ENCODE measurements around the gene SFXN3.

SFXN3 gene

DNA sequence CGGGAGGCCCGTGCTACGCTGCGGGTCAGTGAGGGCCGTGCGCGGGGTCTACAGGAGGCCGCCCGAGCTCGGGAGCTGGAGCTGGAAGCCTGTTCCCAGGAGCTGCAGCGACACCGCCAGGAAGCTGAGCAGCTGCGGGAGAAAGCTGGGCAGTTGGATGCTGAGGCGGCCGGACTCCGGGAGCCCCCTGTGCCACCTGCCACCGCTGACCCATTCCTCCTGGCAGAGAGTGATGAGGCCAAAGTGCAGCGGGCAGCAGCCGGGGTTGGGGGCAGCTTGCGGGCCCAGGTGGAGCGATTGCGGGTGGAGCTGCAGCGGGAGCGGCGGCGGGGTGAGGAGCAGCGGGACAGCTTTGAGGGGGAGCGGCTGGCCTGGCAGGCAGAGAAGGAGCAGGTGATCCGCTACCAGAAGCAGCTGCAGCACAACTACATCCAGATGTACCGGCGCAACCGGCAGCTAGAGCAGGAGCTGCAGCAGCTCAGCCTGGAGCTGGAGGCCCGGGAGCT is 24.4 kb upstream of the SFXN3 start:
- no peak for TF ChIP-seq EZH2 (IDR thresholded peaks at IDR 0.05; ENCODE audit: borderline replicate concordance, low read depth, low read length, severe bottlenecking)
- TF ChIP-seq, protein P1, sequence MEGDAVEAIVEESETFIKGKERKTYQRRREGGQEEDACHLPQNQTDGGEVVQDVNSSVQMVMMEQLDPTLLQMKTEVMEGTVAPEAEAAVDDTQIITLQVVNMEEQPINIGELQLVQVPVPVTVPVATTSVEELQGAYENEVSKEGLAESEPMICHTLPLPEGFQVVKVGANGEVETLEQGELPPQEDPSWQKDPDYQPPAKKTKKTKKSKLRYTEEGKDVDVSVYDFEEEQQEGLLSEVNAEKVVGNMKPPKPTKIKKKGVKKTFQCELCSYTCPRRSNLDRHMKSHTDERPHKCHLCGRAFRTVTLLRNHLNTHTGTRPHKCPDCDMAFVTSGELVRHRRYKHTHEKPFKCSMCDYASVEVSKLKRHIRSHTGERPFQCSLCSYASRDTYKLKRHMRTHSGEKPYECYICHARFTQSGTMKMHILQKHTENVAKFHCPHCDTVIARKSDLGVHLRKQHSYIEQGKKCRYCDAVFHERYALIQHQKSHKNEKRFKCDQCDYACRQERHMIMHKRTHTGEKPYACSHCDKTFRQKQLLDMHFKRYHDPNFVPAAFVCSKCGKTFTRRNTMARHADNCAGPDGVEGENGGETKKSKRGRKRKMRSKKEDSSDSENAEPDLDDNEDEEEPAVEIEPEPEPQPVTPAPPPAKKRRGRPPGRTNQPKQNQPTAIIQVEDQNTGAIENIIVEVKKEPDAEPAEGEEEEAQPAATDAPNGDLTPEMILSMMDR (IDR thresholded peaks at IDR 0.05; ENCODE audit: borderline replicate concordance, extremely low read depth, low read length, poor library complexity, severe bottlenecking): no peak
- Histone ChIP-seq H3K9me3 (ENCODE audit: insufficient read depth, low read length, severe bottlenecking) (no peaks in the 10 kb centered on the region), H3K79me2 (ENCODE audit: insufficient read depth, low read length) (no peaks in the 10 kb centered on the region), H3K36me3 (ENCODE audit: insufficient read depth, low read length) (peaks cover 13% of the 10 kb centered on the region; the same call in 1 of the 2 replicates), H4K20me1 (ENCODE audit: insufficient read depth, low read length) (peaks cover 4% of the 10 kb centered on the region; the same call in 1 of the 2 replicates), H3K4me3 (ENCODE audit: low read depth in 1 of 2, low read length in 2 of 2) (no peak overlapping the region), H3K4me2 (ENCODE audit: insufficient read depth, low read length) (no peak overlapping the region), H3K9ac (ENCODE audit: low read depth, low read length) (no peak overlapping the region), H3K27ac (ENCODE audit: low read length) (no peak overlapping the region), H2AFZ (ENCODE audit: low read depth, low read length) (no peak overlapping the region), H3K27me3 (ENCODE audit: insufficient read depth, low read length, poor library complexity) (no peaks in the 10 kb centered on the region), H3K4me1 (ENCODE audit: insufficient read depth, low read length) (no peaks in the 10 kb centered on the region)
- DNase-seq (no peak), ATAC-seq (ENCODE audit: insufficient read depth, low read depth) (no peak)

DNA sequence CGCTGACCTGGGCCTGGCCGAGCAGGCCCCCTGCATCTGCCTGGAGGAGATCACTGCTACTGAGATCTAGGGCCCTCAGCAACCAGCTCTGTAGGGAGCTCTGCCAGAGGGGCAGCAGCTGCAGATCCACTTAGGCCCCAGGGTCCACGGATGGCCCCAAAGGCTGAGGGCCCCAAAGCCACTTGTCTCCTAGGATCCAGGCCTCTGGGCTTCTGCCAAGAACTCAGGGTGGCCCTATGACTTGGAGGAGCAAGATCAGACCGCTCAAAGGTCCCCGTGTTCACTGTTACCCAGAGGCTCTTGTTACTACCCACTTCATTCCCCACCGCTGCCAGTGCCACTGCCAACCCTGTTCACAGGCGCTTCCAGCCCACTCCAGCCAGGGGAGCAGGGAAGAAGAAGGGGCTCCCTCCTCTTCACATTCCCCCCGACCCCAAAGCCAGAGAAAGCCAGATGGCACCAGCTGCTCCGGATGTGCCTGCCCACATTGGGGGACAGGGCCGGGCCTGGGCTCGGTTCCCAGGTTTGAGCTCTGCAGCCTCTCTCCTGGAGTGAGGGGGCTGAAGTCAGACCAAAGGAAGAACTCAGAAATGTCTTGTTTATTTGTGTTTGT is 23.8 kb upstream of the SFXN3 start:
- H3K9me3 ChIP-seq (ENCODE audit: insufficient read depth, low read length, severe bottlenecking): no peaks in the 10 kb centered on the region
- no peak overlapping the region for H3K27ac ChIP-seq (ENCODE audit: low read length)
- no peaks in the 10 kb centered on the region for H3K4me1 ChIP-seq (ENCODE audit: insufficient read depth, low read length)
- H3K4me2 ChIP-seq (ENCODE audit: insufficient read depth, low read length): no peak overlapping the region
- H4K20me1 ChIP-seq (ENCODE audit: insufficient read depth, low read length): peaks cover 4% of the 10 kb centered on the region; the same call in 1 of the 2 replicates
- H3K27me3 ChIP-seq (ENCODE audit: insufficient read depth, low read length, poor library complexity): no peaks in the 10 kb centered on the region
- H2AFZ ChIP-seq (ENCODE audit: low read depth, low read length): no peak overlapping the region
- TF ChIP-seq, protein P1 (IDR thresholded peaks at IDR 0.05; ENCODE audit: borderline replicate concordance, extremely low read depth, low read length, poor library complexity, severe bottlenecking): no peak
- no peak for TF ChIP-seq EZH2 (IDR thresholded peaks at IDR 0.05; ENCODE audit: borderline replicate concordance, low read depth, low read length, severe bottlenecking)
- H3K9ac ChIP-seq (ENCODE audit: low read depth, low read length): no peak overlapping the region
- peaks cover 13% of the 10 kb centered on the region; the same call in 1 of the 2 replicates for H3K36me3 ChIP-seq (ENCODE audit: insufficient read depth, low read length)
- ATAC-seq (ENCODE audit: insufficient read depth, low read depth): peak; percentile 29; the same call in 1 of the 3 replicates
- H3K79me2 ChIP-seq (ENCODE audit: insufficient read depth, low read length): no peaks in the 10 kb centered on the region
- DNase-seq: no peak
- no peak overlapping the region for H3K4me3 ChIP-seq (ENCODE audit: low read depth in 1 of 2, low read length in 2 of 2)

DNA sequence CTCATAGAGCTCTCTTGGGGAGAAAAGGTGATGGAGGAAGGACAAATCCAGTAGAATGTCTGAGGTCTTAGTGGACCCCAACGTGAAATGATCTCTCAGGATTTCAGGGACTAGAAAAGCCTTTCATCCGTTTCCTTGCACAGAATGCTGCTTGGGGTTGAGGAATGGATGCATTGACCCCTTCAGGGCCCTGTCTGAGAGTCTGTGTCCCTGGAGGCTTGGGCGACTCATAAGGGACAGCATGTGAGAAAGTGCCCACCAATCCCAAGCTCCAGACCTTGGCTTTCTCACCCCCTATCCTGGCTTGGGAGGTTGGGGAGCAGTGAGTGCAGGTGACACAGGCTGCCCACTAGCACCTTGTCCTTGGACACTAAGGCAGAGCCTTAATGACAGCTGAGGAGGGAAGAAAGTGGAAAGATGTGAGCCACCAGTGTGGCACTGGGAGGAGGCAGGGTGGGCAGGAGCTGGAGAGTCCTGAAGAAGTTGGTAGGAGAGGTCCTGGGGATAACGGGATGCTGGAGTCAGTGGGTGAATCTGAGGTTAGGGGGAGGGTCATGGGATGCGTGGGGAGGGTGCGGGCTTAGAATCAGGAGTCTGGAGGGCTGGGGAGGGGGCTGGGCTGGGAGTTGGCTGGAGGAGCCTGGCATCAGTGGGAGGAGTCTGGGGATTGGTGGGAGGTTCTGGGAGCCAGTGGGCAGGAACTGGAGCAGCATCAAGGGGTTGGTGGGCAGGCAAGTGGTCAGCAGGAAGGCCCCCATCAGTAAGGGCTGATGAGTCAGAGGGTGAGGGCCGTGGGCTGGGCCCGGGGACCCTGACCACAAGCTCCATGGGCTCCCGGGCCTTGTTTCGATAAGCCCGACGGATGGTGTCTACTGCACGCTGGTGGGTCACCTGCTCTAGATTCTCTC is 22.9 kb upstream of the SFXN3 start:
- no peaks in the 10 kb centered on the region for H3K79me2 ChIP-seq (ENCODE audit: insufficient read depth, low read length)
- no peaks in the 10 kb centered on the region for H3K9me3 ChIP-seq (ENCODE audit: insufficient read depth, low read length, severe bottlenecking)
- no peak overlapping the region for H3K4me3 ChIP-seq (ENCODE audit: low read depth in 1 of 2, low read length in 2 of 2)
- no peak overlapping the region for H3K4me2 ChIP-seq (ENCODE audit: insufficient read depth, low read length)
- no peaks in the 10 kb centered on the region for H3K27me3 ChIP-seq (ENCODE audit: insufficient read depth, low read length, poor library complexity)
- H3K27ac ChIP-seq (ENCODE audit: low read length): no peak overlapping the region
- H3K36me3 ChIP-seq (ENCODE audit: insufficient read depth, low read length): peaks cover 10% of the 10 kb centered on the region; the same call in 1 of the 2 replicates
- H4K20me1 ChIP-seq (ENCODE audit: insufficient read depth, low read length): peaks cover 4% of the 10 kb centered on the region; the same call in 1 of the 2 replicates
- H2AFZ ChIP-seq (ENCODE audit: low read depth, low read length): no peak overlapping the region
- 0 out of 2 replicates have a peak, but pooled peaks cover 2% of the 10 kb centered on the region for H3K4me1 ChIP-seq (ENCODE audit: insufficient read depth, low read length)
- H3K9ac ChIP-seq (ENCODE audit: low read depth, low read length): no peak overlapping the region
- no peak for TF ChIP-seq EZH2 (IDR thresholded peaks at IDR 0.05; ENCODE audit: borderline replicate concordance, low read depth, low read length, severe bottlenecking)
- ATAC-seq (ENCODE audit: insufficient read depth, low read depth): no peak
- no peak for DNase-seq

All from DND-41 (cell line).